Measurements from ENCODE around the gene TRIP10.
"Not testable (repeated sequence)": the region's sequence is repeated elsewhere in the genome, so short reads cannot be mapped to it uniquely, and the experiment has no call there.

The TRIP10 gene

GRCh38 chr19:6707011-6707657, 32.3 kb upstream of the TRIP10 start:
- Mint-ChIP-seq H3K4me1 (peaks cover 22% of the 10 kb centered on the region), H3K36me3 (peaks cover 5% of the 10 kb centered on the region), H3K4me3 (no peak overlapping the region), H3K9me3 (no peaks in the 10 kb centered on the region), H3K27ac (no peak overlapping the region)
- ATAC-seq (no peak), DNase-seq (ENCODE audit: low spot score in 2 of 2) (no peak)

DNA sequence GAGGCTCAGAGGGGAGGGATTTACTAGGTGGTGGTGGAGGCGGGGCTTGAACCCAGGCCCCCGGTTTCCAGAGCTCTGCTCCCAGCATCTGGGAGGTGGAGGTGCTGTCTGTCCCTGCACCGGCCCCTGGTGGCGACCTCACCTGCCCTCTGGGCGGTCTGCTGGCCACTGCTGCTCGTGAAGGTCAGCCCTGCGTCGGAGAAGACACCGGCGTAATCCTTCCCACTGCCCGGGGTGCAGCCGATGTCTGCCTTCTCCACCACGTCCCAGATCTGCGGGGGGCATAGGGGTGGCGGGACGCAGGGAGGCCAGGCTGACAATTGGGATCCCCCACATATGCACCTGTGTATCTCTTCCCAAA, 31.8 kb upstream of the TRIP10 start:
- no peak overlapping the region for H3K27ac Mint-ChIP-seq

GRCh38 chr19:6708346-6708745, 31.1 kb upstream of the TRIP10 start:
- H3K27ac Mint-ChIP-seq = peak overlapping the region; percentile 8
- ATAC-seq (no peak), DNase-seq (ENCODE audit: low spot score in 2 of 2) (no peak)
- no peaks in the 10 kb centered on the region for H3K9me3 Mint-ChIP-seq
- no peak overlapping the region for H3K4me3 Mint-ChIP-seq
- H3K4me1 Mint-ChIP-seq = peaks cover 22% of the 10 kb centered on the region
- peaks cover 5% of the 10 kb centered on the region for H3K36me3 Mint-ChIP-seq

More for the DNA sequence above, 31.8 kb upstream of the TRIP10 start:
- ATAC-seq = no peak
- Mint-ChIP-seq H3K4me1 (peaks cover 22% of the 10 kb centered on the region), H3K4me3 (no peak overlapping the region), H3K9me3 (no peaks in the 10 kb centered on the region), H3K36me3 (peaks cover 5% of the 10 kb centered on the region)
- no peak for DNase-seq (ENCODE audit: low spot score in 2 of 2)

DNA sequence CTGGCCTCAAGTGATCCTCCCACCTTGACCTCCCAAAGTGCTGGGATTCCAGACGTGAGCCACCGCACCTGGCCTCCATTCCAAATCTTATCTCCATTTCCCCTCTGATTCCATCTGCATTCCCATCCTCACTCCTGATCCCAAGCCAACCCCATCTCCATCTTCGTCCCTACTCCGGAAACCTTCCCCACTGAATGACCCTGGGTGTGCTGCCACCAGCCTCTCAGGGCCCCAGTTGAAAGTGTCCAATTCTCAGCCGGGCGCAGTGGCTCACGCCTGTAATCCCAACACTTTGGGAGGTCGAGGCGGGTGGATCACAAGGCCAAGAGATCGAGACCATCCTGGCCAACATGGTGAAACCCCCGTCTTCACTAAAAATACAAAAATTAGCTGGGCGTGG, 30.6 kb upstream of the TRIP10 start:
- H3K36me3 Mint-ChIP-seq; H3K9me3 Mint-ChIP-seq; DNase-seq (ENCODE audit: low spot score in 2 of 2); H3K4me3 Mint-ChIP-seq; ATAC-seq: not testable (repeated sequence)
- H3K27ac Mint-ChIP-seq = peak overlapping the region; percentile 8
- H3K4me1 Mint-ChIP-seq = peaks cover 22% of the 10 kb centered on the region

- DNase-seq (ENCODE audit: low spot score in 2 of 2) (no peak), ATAC-seq (no peak)
- H3K36me3 Mint-ChIP-seq = peaks cover 5% of the 10 kb centered on the region
- peak overlapping the region; percentile 43 for H3K4me3 Mint-ChIP-seq
- H3K27ac Mint-ChIP-seq = peak overlapping the region; percentile 85
- no peaks in the 10 kb centered on the region for H3K9me3 Mint-ChIP-seq
- peaks cover 22% of the 10 kb centered on the region for H3K4me1 Mint-ChIP-seq
Observed at GRCh38 chr19:6709549-6709948, 29.9 kb upstream of the TRIP10 start.

DNA sequence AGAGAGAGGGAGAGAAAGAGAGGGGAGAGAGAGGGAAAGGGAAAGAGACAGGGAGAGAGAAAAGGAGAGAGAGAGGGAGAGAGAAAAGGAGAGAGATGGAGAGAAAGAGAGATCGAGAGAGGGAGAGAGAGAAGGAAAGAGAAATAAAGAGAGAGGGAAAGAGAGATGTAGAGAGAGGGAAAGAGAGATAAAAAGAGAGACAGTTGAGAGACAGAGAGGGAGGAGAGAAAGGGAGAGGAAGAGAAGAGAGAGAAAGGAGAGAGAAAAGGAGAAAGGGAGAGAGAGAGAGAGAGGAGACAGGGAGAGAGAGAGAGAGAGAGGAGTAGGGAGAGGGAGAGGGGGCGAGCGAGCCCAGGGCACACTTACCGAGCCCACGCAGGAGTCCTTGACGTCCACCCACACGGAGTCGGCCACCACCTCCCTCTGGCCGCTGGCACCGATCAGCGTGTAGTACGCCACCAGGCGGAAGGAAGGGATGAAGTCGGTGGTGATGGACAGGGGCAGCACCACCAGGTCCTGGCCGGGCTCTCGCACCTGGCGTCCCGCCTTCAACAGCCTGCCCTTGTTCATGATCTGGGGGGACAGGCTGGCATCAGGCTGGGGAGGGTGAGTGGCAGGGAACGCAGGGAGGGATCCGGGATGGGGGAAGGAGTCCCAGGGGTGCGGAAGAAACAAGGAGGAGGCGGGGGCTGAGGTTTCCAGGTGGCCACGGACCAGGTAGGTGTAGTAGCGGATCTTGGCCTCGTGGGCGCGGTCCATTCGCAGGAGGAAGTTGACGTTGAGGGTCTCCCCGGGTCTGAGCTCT, 29.0 kb upstream of the TRIP10 start:
- Mint-ChIP-seq H3K4me1 (peaks cover 22% of the 10 kb centered on the region), H3K4me3 (peak overlapping the region; percentile 43), H3K36me3 (peaks cover 5% of the 10 kb centered on the region), H3K9me3 (no peaks in the 10 kb centered on the region), H3K27ac (peak overlapping the region; percentile 85)
- no peak for DNase-seq (ENCODE audit: low spot score in 2 of 2)
- ATAC-seq = peak; percentile 67

- Mint-ChIP-seq H3K27ac (no peak overlapping the region), H3K36me3 (peaks cover 5% of the 10 kb centered on the region), H3K4me1 (peaks cover 22% of the 10 kb centered on the region), H3K9me3 (no peaks in the 10 kb centered on the region), H3K4me3 (no peak overlapping the region)
- ATAC-seq (peak; percentile 24), DNase-seq (ENCODE audit: low spot score in 2 of 2) (no peak)
Observed at GRCh38 chr19:6711078-6711361, 28.5 kb upstream of the TRIP10 start.

- no peak for DNase-seq (ENCODE audit: low spot score in 2 of 2)
- Mint-ChIP-seq H3K27ac (no peak overlapping the region), H3K4me3 (no peak overlapping the region), H3K36me3 (peaks cover 5% of the 10 kb centered on the region), H3K4me1 (peaks cover 22% of the 10 kb centered on the region), H3K9me3 (no peaks in the 10 kb centered on the region)
- ATAC-seq = no peak
Observed at GRCh38 chr19:6711605-6712004, 27.9 kb upstream of the TRIP10 start.

- peak; percentile 33 for ATAC-seq
- Mint-ChIP-seq H3K36me3 (peaks cover 8% of the 10 kb centered on the region), H3K4me3 (no peak overlapping the region), H3K9me3 (no peaks in the 10 kb centered on the region), H3K4me1 (peaks cover 27% of the 10 kb centered on the region), H3K27ac (no peak overlapping the region)
- no peak for DNase-seq (ENCODE audit: low spot score in 2 of 2)
Observed at GRCh38 chr19:6712231-6712630, 27.2 kb upstream of the TRIP10 start.

DNA sequence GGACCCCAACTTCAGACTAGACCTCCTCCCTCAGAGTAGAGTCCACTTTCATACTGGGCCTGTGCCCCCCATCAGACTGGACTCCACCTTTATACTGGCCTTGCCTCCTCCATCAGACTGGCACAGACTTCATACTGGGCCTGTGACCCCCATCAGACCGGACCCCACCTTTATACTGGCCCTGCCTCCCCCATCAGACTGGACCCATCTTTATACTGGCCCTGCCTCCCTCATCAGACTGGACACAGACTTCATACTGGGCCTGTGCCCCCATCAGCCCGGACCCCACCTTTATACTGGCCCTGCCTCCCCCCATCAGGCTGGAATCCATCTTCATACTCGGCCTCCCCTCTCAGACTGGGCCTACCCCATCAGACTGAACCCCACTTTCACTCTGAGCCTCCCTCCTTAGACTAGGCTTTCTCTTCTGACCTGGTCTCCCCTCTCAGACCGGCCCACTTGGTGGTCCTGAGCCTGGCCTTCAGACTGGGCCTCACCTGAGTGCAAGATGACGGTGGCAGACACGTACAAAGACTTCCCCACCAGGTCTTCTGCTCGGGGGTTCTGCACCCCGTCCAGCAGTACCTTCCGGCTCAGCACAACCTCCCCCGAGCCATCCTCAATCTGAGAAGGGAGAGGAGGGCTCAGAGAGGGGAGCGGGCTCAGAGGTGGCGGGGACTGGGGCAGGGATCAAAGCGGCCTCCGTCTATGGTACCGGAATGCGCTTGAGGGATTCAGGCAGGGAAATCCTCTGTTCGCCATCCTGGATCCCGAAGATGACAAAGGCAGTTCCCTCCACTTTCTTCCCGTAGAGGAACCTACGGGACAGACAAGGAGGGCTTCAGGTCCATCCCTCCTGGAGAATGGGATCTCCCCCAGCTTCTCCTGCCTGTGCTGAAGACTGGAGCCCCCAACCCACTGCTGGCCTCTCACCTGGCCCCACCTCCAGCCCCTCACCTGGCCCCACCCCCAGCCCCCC, 26.5 kb upstream of the TRIP10 start:
- peaks cover 9% of the 10 kb centered on the region for H3K36me3 Mint-ChIP-seq
- DNase-seq (ENCODE audit: low spot score in 2 of 2) (no peak), ATAC-seq (no peak)
- H3K4me3 Mint-ChIP-seq = no peak overlapping the region
- peaks cover 35% of the 10 kb centered on the region for H3K4me1 Mint-ChIP-seq
- H3K27ac Mint-ChIP-seq = no peak overlapping the region
- no peaks in the 10 kb centered on the region for H3K9me3 Mint-ChIP-seq

GRCh38 chr19:6713773-6714692, 25.4 kb upstream of the TRIP10 start:
- Mint-ChIP-seq H3K27ac (no peak overlapping the region), H3K36me3 (peaks cover 6% of the 10 kb centered on the region), H3K4me3 (no peak overlapping the region), H3K9me3 (no peaks in the 10 kb centered on the region), H3K4me1 (peaks cover 44% of the 10 kb centered on the region)
- ATAC-seq (no peak), DNase-seq (ENCODE audit: low spot score in 2 of 2) (no peak)

DNA sequence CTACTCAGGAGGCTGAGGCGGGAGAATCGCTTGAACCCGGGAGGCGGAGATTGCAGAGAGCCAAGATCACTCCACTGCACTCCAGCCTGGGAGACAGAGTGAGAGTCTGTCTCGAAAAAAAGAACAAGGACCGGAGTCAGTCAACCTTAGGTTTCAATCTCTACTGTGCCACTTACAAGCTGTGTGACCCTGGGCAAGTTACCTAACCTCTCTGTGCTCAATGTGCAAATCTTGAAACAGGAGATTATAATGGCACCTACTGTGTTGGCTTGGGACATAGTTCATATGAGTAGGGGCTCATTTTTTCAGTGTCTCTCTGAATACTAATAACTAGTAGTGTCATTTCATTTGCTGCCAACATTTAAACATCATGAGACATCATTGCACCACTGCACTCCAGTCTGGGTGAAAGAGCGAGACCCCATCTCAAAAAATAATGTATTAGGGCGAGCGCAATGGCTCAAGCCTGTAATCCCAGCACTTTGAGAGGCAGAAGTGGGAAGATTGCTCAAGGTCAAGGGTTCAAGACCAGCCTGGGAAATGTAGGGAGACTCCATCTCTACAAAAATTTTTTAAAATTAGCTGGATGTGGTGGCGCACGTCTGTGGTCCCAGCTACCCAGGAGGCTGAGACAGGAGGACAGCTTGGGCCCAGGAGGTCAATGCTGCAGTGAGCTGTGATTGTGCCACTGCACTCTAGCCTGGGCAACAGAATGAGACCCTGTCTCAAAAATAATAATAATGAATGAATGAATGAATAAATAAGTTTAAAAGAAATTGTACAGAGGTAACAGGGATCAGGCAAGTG, 24.5 kb upstream of the TRIP10 start:
- DNase-seq (ENCODE audit: low spot score in 2 of 2) = no peak

DNA sequence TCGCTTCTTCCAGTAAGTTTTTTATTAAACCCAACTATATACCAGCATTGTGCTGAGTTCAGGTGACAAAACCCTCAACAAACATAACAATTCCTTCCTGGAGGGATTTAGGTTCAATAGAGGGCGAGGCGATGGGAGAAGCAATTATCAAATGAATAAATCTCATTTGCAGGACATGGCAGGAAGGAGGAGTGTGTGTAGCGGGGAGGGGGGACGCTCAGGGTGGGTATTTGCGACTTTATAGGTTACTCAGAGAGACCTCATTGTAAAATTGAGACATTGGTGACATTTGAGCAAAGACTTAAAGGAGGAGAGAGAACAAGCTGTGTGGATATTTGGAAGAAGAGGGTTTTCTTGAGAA, 22.9 kb upstream of the TRIP10 start:
- no peak overlapping the region for H3K4me3 Mint-ChIP-seq

More for the DNA sequence above, 24.5 kb upstream of the TRIP10 start:
- Mint-ChIP-seq H3K27ac (no peak overlapping the region), H3K36me3 (peaks cover 6% of the 10 kb centered on the region), H3K4me1 (peaks cover 44% of the 10 kb centered on the region), H3K9me3 (no peaks in the 10 kb centered on the region), H3K4me3 (no peak overlapping the region)
- ATAC-seq = no peak

GRCh38 chr19:6717036-6717435, 22.4 kb upstream of the TRIP10 start:
- peaks cover 39% of the 10 kb centered on the region for H3K4me1 Mint-ChIP-seq
- H3K36me3 Mint-ChIP-seq = peaks cover 6% of the 10 kb centered on the region
- H3K9me3 Mint-ChIP-seq = no peaks in the 10 kb centered on the region
- no peak overlapping the region for H3K4me3 Mint-ChIP-seq
- ATAC-seq (no peak), DNase-seq (ENCODE audit: low spot score in 2 of 2) (no peak)
- H3K27ac Mint-ChIP-seq = peak overlapping the region; percentile 44

More for the DNA sequence above, 22.9 kb upstream of the TRIP10 start:
- Mint-ChIP-seq H3K9me3 (no peaks in the 10 kb centered on the region), H3K27ac (peak overlapping the region; percentile 0), H3K36me3 (peaks cover 6% of the 10 kb centered on the region), H3K4me1 (peaks cover 39% of the 10 kb centered on the region)
- ATAC-seq (no peak), DNase-seq (ENCODE audit: low spot score in 2 of 2) (no peak)

Data from stimulated activated effector memory CD8-positive, alpha-beta T cell treated with anti-CD3 and anti-CD28 coated beads, Interleukin-12 subunit alpha, Interleukin-12 subunit beta, amount 100 ng/mL, for 72 hours (primary cell).